Activated CD4-positive, alpha-beta memory T cell treated with anti-CD3 and anti-CD28 coated beads for 36 hours (primary cell): Measurements from ENCODE around the gene COL18A1. TPM values are rescaled to one million over a fixed set of nuclear protein-coding genes. Genes with fewer than 3 reads are reported as not detected.

Experiments
- CTCF ChIA-PET: fragments of 350-600 bp; sonication (Branson Sonifier 250); formaldehyde crosslinking; loops from one replicate; lab custom pipeline; 2021; ENCODE audit warnings: antibody characterized with exemption, inconsistent platforms; lab: Charles Lee
- POLR2A ChIA-PET: fragments of 350-600 bp; sonication (Branson Sonifier 250); formaldehyde crosslinking; loops from one replicate; lab custom pipeline; 2021; ENCODE audit warnings: antibody characterized with exemption; lab: Charles Lee
- DNase-seq: peaks from one replicate; pipeline ENCODE4 v3.0.0-alpha.2; 2020
- H3K27ac Mint-ChIP-seq: one replicate; pipeline ENCODE4 v1.8.0; 2021; ENCODE audit warnings: mixed read lengths
- H3K27me3 Mint-ChIP-seq: one replicate; pipeline ENCODE4 v1.8.0; 2021; ENCODE audit warnings: mixed read lengths
- H3K36me3 Mint-ChIP-seq: one replicate; pipeline ENCODE4 v1.8.0; 2021; ENCODE audit warnings: mixed read lengths
- H3K4me1 Mint-ChIP-seq: one replicate; pipeline ENCODE4 v1.8.0; 2021; ENCODE audit warnings: low read depth, mixed read lengths
- H3K4me3 Mint-ChIP-seq: one replicate; pipeline ENCODE4 v1.8.0; 2021; ENCODE audit warnings: mild to moderate bottlenecking, mixed read lengths
- H3K9me3 Mint-ChIP-seq: one replicate; pipeline ENCODE4 v1.8.0; 2021; ENCODE audit warnings: mixed read lengths
- intact Hi-C: fragments of 100-400 bp; cut with micrococcal nuclease; formaldehyde crosslinking; loops from one replicate; pipeline ENCODE4 v1.15.1; 2023
- total RNA-seq, 2 experiments: library from RNA; stranded (reverse); gene quantifications; one replicate each; pipeline ENCODE4 v1.2.3, GENCODE V29; 2021

Gene COL18A1
- total RNA-seq, 2 experiments from 2014 or later: 4.5 TPM

GRCh38 chr21:45409466-45410150 is 4.6 kb downstream of the COL18A1 start:
- H3K36me3 Mint-ChIP-seq: no peaks in the 10 kb centered on the region
- H3K27ac Mint-ChIP-seq: no peak overlapping the region
- H3K4me1 Mint-ChIP-seq: no peaks in the 10 kb centered on the region
- H3K4me3 Mint-ChIP-seq: no peak overlapping the region
- ChIA-PET CTCF (no interaction called here), POLR2A (no interaction called here)
- DNase-seq: no peak
- no peaks in the 10 kb centered on the region for H3K9me3 Mint-ChIP-seq
- H3K27me3 Mint-ChIP-seq: peaks cover 30% of the 10 kb centered on the region
- intact Hi-C loops: no loop called here

GRCh38 chr21:45410151-45410864 is 5.3 kb downstream of the COL18A1 start:
- Mint-ChIP-seq H3K27ac (no peak overlapping the region), H3K27me3 (peaks cover 30% of the 10 kb centered on the region), H3K36me3 (no peaks in the 10 kb centered on the region), H3K4me3 (no peak overlapping the region), H3K9me3 (no peaks in the 10 kb centered on the region), H3K4me1 (no peaks in the 10 kb centered on the region)
- POLR2A ChIA-PET: no interaction called here
- no peak for DNase-seq
- intact Hi-C loops: no loop called here
- CTCF ChIA-PET: no interaction called here

DNA sequence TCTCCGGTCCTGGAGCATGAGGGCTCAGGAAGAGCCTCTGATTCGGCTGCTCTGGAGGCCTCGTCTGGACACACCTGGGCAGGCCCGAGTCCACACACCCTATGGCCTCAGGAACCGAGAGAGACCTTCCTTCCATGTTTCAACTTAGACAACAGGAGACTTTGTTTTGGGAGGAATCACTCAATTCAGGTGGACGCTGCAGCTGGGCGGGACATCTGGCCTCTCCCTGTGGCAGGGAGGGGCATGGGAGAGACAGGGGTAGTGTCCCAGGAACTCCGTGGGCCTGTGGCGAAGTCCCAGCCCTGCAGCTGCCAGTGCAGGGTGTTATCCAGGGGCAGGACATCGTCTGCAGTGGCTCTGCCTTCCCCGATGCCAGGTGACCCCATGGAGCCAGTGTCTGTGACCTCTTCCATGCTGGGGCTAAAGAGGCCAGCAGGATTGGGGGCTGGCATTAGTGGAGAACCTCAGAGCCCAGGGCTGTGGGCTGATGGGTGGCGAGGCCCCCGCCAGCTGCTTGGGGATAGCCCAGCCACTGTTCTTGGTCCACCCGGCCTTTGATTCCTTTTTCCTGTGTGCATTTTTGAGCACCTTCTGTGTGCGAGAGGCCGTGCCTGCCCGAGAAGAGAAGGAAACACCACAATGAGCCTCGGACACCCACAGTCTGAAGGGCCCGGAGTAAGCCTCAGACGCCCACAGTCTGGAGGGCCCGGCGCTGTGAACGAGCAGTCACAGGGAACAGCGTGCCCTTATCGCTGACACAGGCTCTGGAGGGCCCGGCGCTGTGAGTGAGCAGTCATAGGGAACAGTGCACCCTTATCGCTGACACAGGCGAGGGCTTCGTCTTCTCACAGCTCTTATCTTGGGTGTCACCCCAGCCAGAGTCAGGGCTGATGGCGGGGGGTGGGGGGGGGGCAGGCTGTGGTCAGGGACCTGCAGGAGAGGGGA is 6.2 kb downstream of the COL18A1 start:
- peaks cover 30% of the 10 kb centered on the region for H3K27me3 Mint-ChIP-seq
- ChIA-PET POLR2A (no interaction called here), CTCF (interaction anchor here (0.6 kb wide), 1 partner anchor 333 kb away, joined by 3 read pairs; no protein-coding TSS in a partner anchor)
- no peak overlapping the region for H3K4me3 Mint-ChIP-seq
- H3K27ac Mint-ChIP-seq: no peak overlapping the region
- no peak for DNase-seq
- no peaks in the 10 kb centered on the region for H3K36me3 Mint-ChIP-seq
- no peaks in the 10 kb centered on the region for H3K9me3 Mint-ChIP-seq
- no peaks in the 10 kb centered on the region for H3K4me1 Mint-ChIP-seq
- intact Hi-C loops: no loop called here

GRCh38 chr21:45411810-45412206 is 6.8 kb downstream of the COL18A1 start:
- POLR2A ChIA-PET: no interaction called here
- H3K9me3 Mint-ChIP-seq: no peaks in the 10 kb centered on the region
- no peak overlapping the region for H3K27ac Mint-ChIP-seq
- peaks cover 24% of the 10 kb centered on the region for H3K27me3 Mint-ChIP-seq
- no peaks in the 10 kb centered on the region for H3K36me3 Mint-ChIP-seq
- H3K4me1 Mint-ChIP-seq: no peaks in the 10 kb centered on the region
- intact Hi-C loops: no loop called here
- H3K4me3 Mint-ChIP-seq: no peak overlapping the region
- CTCF ChIA-PET: interaction anchor here (0.6 kb wide), 1 partner anchor 332 kb away, joined by 3 read pairs; no protein-coding TSS in a partner anchor
- DNase-seq: no peak

DNA sequence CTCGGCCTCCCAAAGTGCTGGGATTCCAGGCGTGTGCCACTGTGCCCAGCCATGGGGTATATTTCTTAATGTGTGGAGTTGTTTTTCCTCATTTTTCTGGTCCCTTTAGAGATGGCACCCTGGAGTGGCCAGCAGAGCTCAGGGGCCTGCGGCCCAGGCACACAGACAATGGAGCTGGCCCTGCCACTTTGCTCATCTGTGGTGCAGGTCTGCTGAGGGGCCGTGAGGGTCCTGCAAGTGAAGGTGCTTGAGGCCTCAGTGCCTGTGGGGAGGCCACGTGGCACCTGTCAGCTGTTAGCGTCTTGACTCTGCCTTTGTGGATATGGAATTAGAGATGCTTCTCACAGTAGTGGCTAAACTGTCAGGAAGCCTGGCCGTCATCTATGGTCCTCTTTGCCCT is 7.5 kb downstream of the COL18A1 start:
- no peak overlapping the region for H3K27ac Mint-ChIP-seq
- CTCF ChIA-PET: no interaction called here
- no peaks in the 10 kb centered on the region for H3K36me3 Mint-ChIP-seq
- intact Hi-C loops: no loop called here
- H3K4me3 Mint-ChIP-seq: no peak overlapping the region
- H3K9me3 Mint-ChIP-seq: no peaks in the 10 kb centered on the region
- POLR2A ChIA-PET: no interaction called here
- H3K4me1 Mint-ChIP-seq: no peaks in the 10 kb centered on the region
- peaks cover 18% of the 10 kb centered on the region for H3K27me3 Mint-ChIP-seq
- no peak for DNase-seq

- CTCF ChIA-PET: no interaction called here
- H3K27ac Mint-ChIP-seq: no peak overlapping the region
- no peak overlapping the region for H3K4me3 Mint-ChIP-seq
- POLR2A ChIA-PET: no interaction called here
- intact Hi-C loops: no loop called here
- peaks cover 13% of the 10 kb centered on the region for H3K27me3 Mint-ChIP-seq
- no peaks in the 10 kb centered on the region for H3K36me3 Mint-ChIP-seq
- DNase-seq: no peak
- no peaks in the 10 kb centered on the region for H3K9me3 Mint-ChIP-seq
- no peaks in the 10 kb centered on the region for H3K4me1 Mint-ChIP-seq
Observed at GRCh38 chr21:45412909-45413611, 8.1 kb downstream of the COL18A1 start.

- POLR2A ChIA-PET: no interaction called here
- Mint-ChIP-seq H3K27me3 (peaks cover 9% of the 10 kb centered on the region), H3K4me1 (no peaks in the 10 kb centered on the region), H3K9me3 (no peaks in the 10 kb centered on the region), H3K27ac (no peak overlapping the region), H3K4me3 (no peak overlapping the region), H3K36me3 (no peaks in the 10 kb centered on the region)
- CTCF ChIA-PET: no interaction called here
- intact Hi-C loops: no loop called here
- DNase-seq: no peak
Observed at GRCh38 chr21:45413922-45414321, 9.0 kb downstream of the COL18A1 start.

- no peaks in the 10 kb centered on the region for H3K9me3 Mint-ChIP-seq
- H3K36me3 Mint-ChIP-seq: no peaks in the 10 kb centered on the region
- ChIA-PET POLR2A (interaction anchor here (0.6 kb wide), 1 partner anchor 16 kb away, joined by 3 read pairs; no protein-coding TSS in a partner anchor), CTCF (no interaction called here)
- no peak overlapping the region for H3K4me3 Mint-ChIP-seq
- intact Hi-C loops: no loop called here
- H3K27me3 Mint-ChIP-seq: peaks cover 8% of the 10 kb centered on the region
- no peaks in the 10 kb centered on the region for H3K4me1 Mint-ChIP-seq
- DNase-seq: no peak
- H3K27ac Mint-ChIP-seq: no peak overlapping the region
Observed at GRCh38 chr21:45414396-45415187, 9.6 kb downstream of the COL18A1 start.

- no peak for DNase-seq
- intact Hi-C loops: no loop called here
- H3K27me3 Mint-ChIP-seq: peaks cover 6% of the 10 kb centered on the region
- ChIA-PET POLR2A (interaction anchor here (0.6 kb wide), 1 partner anchor 17 kb away, joined by 3 read pairs; no protein-coding TSS in a partner anchor), CTCF (no interaction called here)
- H3K9me3 Mint-ChIP-seq: no peaks in the 10 kb centered on the region
- H3K4me3 Mint-ChIP-seq: no peak overlapping the region
- no peaks in the 10 kb centered on the region for H3K36me3 Mint-ChIP-seq
- H3K4me1 Mint-ChIP-seq: no peaks in the 10 kb centered on the region
- H3K27ac Mint-ChIP-seq: no peak overlapping the region
Observed at GRCh38 chr21:45415188-45415942, 10.4 kb downstream of the COL18A1 start.

DNA sequence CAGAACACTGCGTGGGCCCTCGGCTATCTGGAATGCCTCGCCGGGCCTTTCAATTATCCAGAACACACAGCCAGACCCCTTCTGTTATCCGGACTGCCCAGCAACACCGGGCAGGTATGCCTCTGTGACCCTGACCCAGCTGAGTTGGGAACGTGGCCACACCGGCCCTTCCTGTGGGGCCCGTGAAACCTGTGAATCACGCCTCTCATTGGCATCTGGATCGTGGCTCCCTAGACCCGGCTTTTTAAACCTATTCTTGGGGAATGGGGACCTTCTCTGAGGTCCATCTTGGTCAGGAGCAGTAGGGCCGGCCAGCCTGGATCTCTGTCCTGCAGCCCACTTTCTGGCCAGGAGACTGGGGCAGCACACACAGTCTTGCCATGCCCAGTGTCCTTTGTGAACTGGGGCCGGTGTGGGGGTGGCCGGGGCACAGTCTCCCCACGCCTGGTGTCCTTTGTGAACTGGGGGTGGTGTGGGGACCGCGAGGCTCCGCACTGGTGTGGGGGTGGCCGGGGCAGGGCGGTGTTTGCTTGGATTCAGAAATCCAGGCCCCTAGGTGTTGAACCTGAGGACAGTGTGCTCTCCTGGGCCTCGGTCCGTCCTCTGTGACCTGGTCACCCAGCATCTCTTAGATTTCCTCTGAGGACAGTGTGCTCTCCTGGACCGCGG is 11.1 kb downstream of the COL18A1 start:
- no peak for DNase-seq
- no peak overlapping the region for H3K27ac Mint-ChIP-seq
- intact Hi-C loops: no loop called here
- no peaks in the 10 kb centered on the region for H3K4me1 Mint-ChIP-seq
- no peaks in the 10 kb centered on the region for H3K36me3 Mint-ChIP-seq
- H3K27me3 Mint-ChIP-seq: peaks cover 6% of the 10 kb centered on the region
- H3K4me3 Mint-ChIP-seq: no peak overlapping the region
- no peaks in the 10 kb centered on the region for H3K9me3 Mint-ChIP-seq
- CTCF ChIA-PET: no interaction called here
- POLR2A ChIA-PET: no interaction called here
